OCI-LY1 (cell line): ENCODE measurements around the gene SCART1.

ENCODE experiments used
- H2AFZ ChIP-seq: fragments of 200-600 bp; sonication (generic), shearing (Covaris generic); 2 replicates; pipeline ENCODE4 v1.6.0; 2014; ENCODE audit warnings: antibody characterized with exemption, mild to moderate bottlenecking, low read length
- H3F3A ChIP-seq: fragments of 200-600 bp; sonication (generic), shearing (Covaris generic); 2 replicates; pipeline ENCODE4 v1.6.0; 2014; ENCODE audit warnings: mild to moderate bottlenecking, antibody characterized with exemption, low read length, moderate library complexity; ENCODE audit not compliant: insufficient read depth
- H3K27ac ChIP-seq: fragments of 200-600 bp; sonication (generic); 2 replicates; pipeline ENCODE4 v1.5.1; 2014; ENCODE audit warnings: low read length, mixed run types, mild to moderate bottlenecking, low read depth; ENCODE audit not compliant: poor library complexity, severe bottlenecking
- H3K27me3 ChIP-seq: fragments of 200-600 bp; sonication (generic); 2 replicates; pipeline ENCODE4 v1.6.0; 2014; ENCODE audit warnings: antibody characterized with exemption, mild to moderate bottlenecking, low read length, moderate library complexity; ENCODE audit not compliant: insufficient read depth
- H3K36me3 ChIP-seq: fragments of 200-600 bp; sonication (generic); 2 replicates; pipeline ENCODE4 v1.6.1; 2014; ENCODE audit warnings: mild to moderate bottlenecking, antibody characterized with exemption, low read length, moderate library complexity, mixed read lengths; ENCODE audit not compliant: insufficient read depth
- H3K4me1 ChIP-seq: fragments of 200-600 bp; sonication (generic); 2 replicates; pipeline ENCODE4 v1.5.1; 2014; ENCODE audit warnings: mild to moderate bottlenecking, low read length, moderate library complexity; ENCODE audit not compliant: insufficient read depth, severe bottlenecking
- H3K4me2 ChIP-seq: fragments of 200-600 bp; sonication (generic), shearing (Covaris generic); 2 replicates; pipeline ENCODE4 v1.6.1; 2014; ENCODE audit warnings: low read length
- H3K4me3 ChIP-seq: fragments of 200-600 bp; sonication (generic); 2 replicates; pipeline ENCODE4 v1.5.1; 2014; ENCODE audit warnings: low read length, low read depth, mild to moderate bottlenecking, mixed read lengths; ENCODE audit not compliant: poor library complexity, severe bottlenecking
- H3K79me2 ChIP-seq: fragments of 200-600 bp; shearing (Covaris generic); 2 replicates; pipeline ENCODE4 v1.6.1; 2016; ENCODE audit warnings: mixed run types, low read length, mixed read lengths; ENCODE audit not compliant: insufficient read depth
- H3K9ac ChIP-seq: fragments of 200-600 bp; sonication (generic), shearing (Covaris generic); 2 replicates; pipeline ENCODE4 v1.6.1; 2014; ENCODE audit warnings: mild to moderate bottlenecking, low read length, mixed read lengths
- H3K9me2 ChIP-seq: fragments of 200-600 bp; sonication (generic), shearing (Covaris generic); 2 replicates; pipeline ENCODE4 v1.6.1; 2014; ENCODE audit warnings: low read depth, mild to moderate bottlenecking, low read length, mixed read lengths
- H3K9me3 ChIP-seq: fragments of 200-600 bp; shearing (Covaris generic); 2 replicates; pipeline ENCODE4 v1.6.1; 2014; ENCODE audit warnings: low read length, mixed read lengths
- H4K20me1 ChIP-seq: fragments of 200-600 bp; sonication (generic), shearing (Covaris generic); 2 replicates; pipeline ENCODE4 v1.6.0; 2016; ENCODE audit warnings: mild to moderate bottlenecking, low read length; ENCODE audit not compliant: insufficient read depth
- EZH2 ChIP-seq: fragments of 200-600 bp; sonication (generic), shearing (Covaris generic); IDR thresholded peaks from 2 replicates; pipeline ENCODE4 v1.8.0; 2017; ENCODE audit warnings: borderline replicate concordance, mixed run types, mild to moderate bottlenecking, antibody characterized with exemption, low read length, moderate library complexity, mixed read lengths
- TF ChIP-seq, protein P1 (sequence below): fragments of 200-600 bp; sonication (generic), shearing (Covaris generic); IDR thresholded peaks from 2 replicates; pipeline ENCODE4 v1.5.1; 2017; ENCODE audit warnings: mild to moderate bottlenecking, antibody characterized with exemption, low read length, moderate library complexity, mixed read lengths

SCART1 gene

DNA sequence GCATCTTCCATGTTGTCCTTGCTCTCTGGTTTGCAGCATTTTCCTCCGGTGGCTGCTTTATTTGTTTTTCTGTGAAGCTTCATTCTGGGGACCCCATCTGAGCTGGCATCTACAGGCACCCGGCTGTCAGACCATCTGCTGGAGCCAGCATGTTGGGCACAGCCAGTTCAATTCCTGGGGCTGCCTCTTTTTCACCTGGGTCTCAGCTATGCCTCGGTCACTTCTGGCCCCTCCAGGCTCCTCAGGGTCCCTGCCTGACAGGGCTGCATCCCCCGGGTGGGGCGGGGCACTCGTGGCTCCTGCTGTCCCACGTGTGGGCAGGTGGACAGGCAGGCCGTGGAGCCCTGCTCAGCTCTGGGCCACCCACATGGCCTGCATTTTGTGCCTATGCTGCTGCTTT lies 8.1 kb downstream of the SCART1 start:
- H3K27ac ChIP-seq, result no peak overlapping the region
- H3K4me2 ChIP-seq, result no peak overlapping the region
- no peaks in the 10 kb centered on the region for H3K9me3 ChIP-seq
- no peaks in the 10 kb centered on the region for H3F3A ChIP-seq
- no peaks in the 10 kb centered on the region for H3K79me2 ChIP-seq
- H4K20me1 ChIP-seq, result no peaks in the 10 kb centered on the region
- H3K9ac ChIP-seq, result no peak overlapping the region
- H3K36me3 ChIP-seq, result peaks cover 3% of the 10 kb centered on the region; the same call in 1 of the 2 replicates
- H3K9me2 ChIP-seq, result no peaks in the 10 kb centered on the region
- H3K4me3 ChIP-seq, result no peak overlapping the region
- H3K4me1 ChIP-seq, result no peaks in the 10 kb centered on the region
- TF ChIP-seq, protein P1, sequence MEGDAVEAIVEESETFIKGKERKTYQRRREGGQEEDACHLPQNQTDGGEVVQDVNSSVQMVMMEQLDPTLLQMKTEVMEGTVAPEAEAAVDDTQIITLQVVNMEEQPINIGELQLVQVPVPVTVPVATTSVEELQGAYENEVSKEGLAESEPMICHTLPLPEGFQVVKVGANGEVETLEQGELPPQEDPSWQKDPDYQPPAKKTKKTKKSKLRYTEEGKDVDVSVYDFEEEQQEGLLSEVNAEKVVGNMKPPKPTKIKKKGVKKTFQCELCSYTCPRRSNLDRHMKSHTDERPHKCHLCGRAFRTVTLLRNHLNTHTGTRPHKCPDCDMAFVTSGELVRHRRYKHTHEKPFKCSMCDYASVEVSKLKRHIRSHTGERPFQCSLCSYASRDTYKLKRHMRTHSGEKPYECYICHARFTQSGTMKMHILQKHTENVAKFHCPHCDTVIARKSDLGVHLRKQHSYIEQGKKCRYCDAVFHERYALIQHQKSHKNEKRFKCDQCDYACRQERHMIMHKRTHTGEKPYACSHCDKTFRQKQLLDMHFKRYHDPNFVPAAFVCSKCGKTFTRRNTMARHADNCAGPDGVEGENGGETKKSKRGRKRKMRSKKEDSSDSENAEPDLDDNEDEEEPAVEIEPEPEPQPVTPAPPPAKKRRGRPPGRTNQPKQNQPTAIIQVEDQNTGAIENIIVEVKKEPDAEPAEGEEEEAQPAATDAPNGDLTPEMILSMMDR, result no peak
- no peak for TF ChIP-seq EZH2
- no peaks in the 10 kb centered on the region for H3K27me3 ChIP-seq
- H2AFZ ChIP-seq, result no peak overlapping the region

DNA sequence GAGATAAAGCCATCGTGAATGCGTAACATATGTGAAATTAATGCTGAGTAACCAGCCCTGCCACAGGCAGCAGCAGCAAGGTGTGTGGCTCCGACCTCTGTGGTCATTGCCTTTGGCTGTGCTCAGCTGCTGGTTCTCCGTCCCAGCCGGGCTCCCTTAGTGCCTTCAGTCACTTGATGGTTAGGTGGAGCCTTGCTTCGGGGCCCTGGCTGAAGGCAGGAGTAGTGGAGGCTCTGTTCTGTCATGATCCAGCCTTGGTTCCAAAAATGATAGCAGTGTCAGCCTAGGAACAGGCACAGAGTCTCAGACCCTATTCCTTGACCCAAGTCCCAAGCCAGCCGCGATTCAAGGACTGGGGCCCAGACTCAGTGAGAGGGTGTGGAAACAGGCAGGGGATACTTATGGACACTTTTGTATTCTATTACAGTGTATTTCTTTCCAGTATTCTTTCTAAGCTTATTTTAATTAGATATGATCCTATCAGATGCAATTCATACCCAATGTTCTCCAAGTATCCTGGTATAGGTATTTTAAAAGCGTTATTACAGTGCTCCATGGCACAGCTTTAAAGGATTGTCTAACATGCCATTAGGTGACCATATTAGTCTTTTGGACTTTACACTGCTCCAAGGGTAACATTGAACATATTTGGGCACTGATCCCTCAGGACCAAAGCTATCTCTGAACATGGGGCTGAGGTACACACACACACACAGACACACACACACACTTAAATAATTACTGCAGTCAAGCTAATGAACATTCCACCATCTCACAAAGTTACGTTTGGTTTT lies 9.0 kb downstream of the SCART1 start:
- Histone ChIP-seq H3K27ac (no peak overlapping the region), H3F3A (no peaks in the 10 kb centered on the region), H3K9ac (no peak overlapping the region), H3K4me3 (no peak overlapping the region), H3K4me1 (no peaks in the 10 kb centered on the region), H2AFZ (no peak overlapping the region), H3K4me2 (no peak overlapping the region), H3K27me3 (no peaks in the 10 kb centered on the region), H3K79me2 (no peaks in the 10 kb centered on the region), H4K20me1 (no peaks in the 10 kb centered on the region), H3K9me3 (no peaks in the 10 kb centered on the region), H3K9me2 (no peaks in the 10 kb centered on the region), H3K36me3 (peaks cover 11% of the 10 kb centered on the region)
- TF ChIP-seq, protein P1, result no peak
- TF ChIP-seq EZH2, result no peak

DNA sequence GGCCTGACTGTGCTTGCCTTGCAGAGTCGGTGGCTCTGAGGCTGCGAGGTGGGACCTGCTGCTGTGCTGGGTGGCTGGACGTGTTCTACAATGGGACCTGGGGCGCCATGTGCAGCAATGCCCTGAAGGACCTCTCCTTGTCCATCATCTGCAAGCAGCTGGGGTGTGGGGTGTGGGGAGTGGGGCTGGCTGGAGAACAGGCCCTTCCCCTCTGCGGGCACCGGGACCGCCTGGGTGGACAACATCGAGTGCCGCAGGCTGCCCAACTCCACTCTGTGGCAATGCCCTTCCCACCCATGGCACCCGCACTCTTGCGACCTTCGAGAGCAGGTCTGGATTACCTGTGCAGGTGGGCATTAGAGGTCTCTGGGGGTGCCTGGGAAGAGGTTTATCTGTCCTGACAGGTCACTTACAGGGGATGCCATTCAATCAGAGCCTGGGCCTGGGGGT lies 10.9 kb downstream of the SCART1 start:
- H4K20me1 ChIP-seq, result no peaks in the 10 kb centered on the region
- H3K4me3 ChIP-seq, result no peak overlapping the region
- H2AFZ ChIP-seq, result no peak overlapping the region
- no peaks in the 10 kb centered on the region for H3K4me1 ChIP-seq
- H3K9me3 ChIP-seq, result no peaks in the 10 kb centered on the region
- peaks cover 18% of the 10 kb centered on the region for H3K36me3 ChIP-seq
- TF ChIP-seq EZH2, result no peak
- TF ChIP-seq, protein P1, result no peak
- no peaks in the 10 kb centered on the region for H3K27me3 ChIP-seq
- H3K4me2 ChIP-seq, result no peak overlapping the region
- H3F3A ChIP-seq, result no peaks in the 10 kb centered on the region
- no peak overlapping the region for H3K27ac ChIP-seq
- H3K9ac ChIP-seq, result no peak overlapping the region
- H3K79me2 ChIP-seq, result no peaks in the 10 kb centered on the region
- no peaks in the 10 kb centered on the region for H3K9me2 ChIP-seq
